Measurements from ENCODE around the gene TSC1.
A peak's percentile ranks its signal among the peaks of the same experiment; 100 is the strongest.

TSC1 gene

GRCh38 chr9:132877824-132878694 is 66.4 kb downstream of the TSC1 start, which contains the start of gene AK8:
AK8 (minus strand) TSS chr9:132878284; CDS start chr9:132878255, 29 bp downstream.
- no peaks in the 10 kb centered on the region for H3K36me3 ChIP-seq (replicated peaks)
- in situ Hi-C loops (cut with HindIII; ENCODE audit: low pct_ligation_motif_present, low sequenced_read_pairs) = no loop called here
- peak within 1 kb of the TSS; percentile 68 for H3K27ac ChIP-seq
- H3K27me3 ChIP-seq (replicated peaks) = no peaks in the 10 kb centered on the region
- peak within 1 kb of the TSS; percentile 92 for H3K4me3 ChIP-seq (ENCODE audit: low read depth, low read length)
- peak; percentile 54 for DNase-seq
- no peak for TF ChIP-seq CTCF (IDR thresholded peaks at IDR 0.05; ENCODE audit: low read depth, low read length, missing control alignments)

GRCh38 chr9:132877458-132877823 is 67.0 kb downstream of the TSC1 start:
- in situ Hi-C loops (cut with HindIII; ENCODE audit: low pct_ligation_motif_present, low sequenced_read_pairs) = no loop called here
- H3K27ac ChIP-seq = no peak overlapping the region
- no peak for DNase-seq
- H3K27me3 ChIP-seq (replicated peaks) = no peaks in the 10 kb centered on the region
- no peaks in the 10 kb centered on the region for H3K36me3 ChIP-seq (replicated peaks)
- no peak for TF ChIP-seq CTCF (IDR thresholded peaks at IDR 0.05; ENCODE audit: low read depth, low read length, missing control alignments)
- H3K4me3 ChIP-seq (ENCODE audit: low read depth, low read length) = peak overlapping the region; percentile 92

GRCh38 chr9:132876849-132877248 is 67.6 kb downstream of the TSC1 start:
- in situ Hi-C loops (cut with HindIII; ENCODE audit: low pct_ligation_motif_present, low sequenced_read_pairs) = no loop called here
- TF ChIP-seq CTCF (IDR thresholded peaks at IDR 0.05; ENCODE audit: low read depth, low read length, missing control alignments) = no peak

GRCh38 chr9:132875159-132875558 is 69.3 kb downstream of the TSC1 start:
- in situ Hi-C loops (cut with HindIII; ENCODE audit: low pct_ligation_motif_present, low sequenced_read_pairs) = no loop called here
- DNase-seq = no peak
- no peak for TF ChIP-seq CTCF (IDR thresholded peaks at IDR 0.05; ENCODE audit: low read depth, low read length, missing control alignments)
- Histone ChIP-seq H3K36me3 (replicated peaks) (no peaks in the 10 kb centered on the region), H3K4me3 (ENCODE audit: low read depth, low read length) (no peak overlapping the region), H3K27me3 (replicated peaks) (no peaks in the 10 kb centered on the region), H3K27ac (no peak overlapping the region)

More at GRCh38 chr9:132876849-132877248, 67.6 kb downstream of the TSC1 start:
- Histone ChIP-seq H3K27me3 (replicated peaks) (no peaks in the 10 kb centered on the region), H3K27ac (no peak overlapping the region), H3K4me3 (ENCODE audit: low read depth, low read length) (no peak overlapping the region), H3K36me3 (replicated peaks) (no peaks in the 10 kb centered on the region)
- DNase-seq = no peak

GRCh38 chr9:132873403-132873802 is 71.0 kb downstream of the TSC1 start:
- DNase-seq = no peak
- Histone ChIP-seq H3K27ac (no peak overlapping the region), H3K27me3 (replicated peaks) (no peaks in the 10 kb centered on the region), H3K36me3 (replicated peaks) (no peaks in the 10 kb centered on the region), H3K4me3 (ENCODE audit: low read depth, low read length) (no peak overlapping the region)
- in situ Hi-C loops (cut with HindIII; ENCODE audit: low pct_ligation_motif_present, low sequenced_read_pairs) = no loop called here
- TF ChIP-seq CTCF (IDR thresholded peaks at IDR 0.05; ENCODE audit: low read depth, low read length, missing control alignments) = no peak
